Effector memory CD4-positive, alpha-beta T cell (primary cell): ENCODE measurements around the gene SHROOM3.

Source experiments
- DNase-seq, 3 donors: peaks; one replicate each; pipeline ENCODE4 v3.0.0-alpha.2; 2020
- H3K27ac ChIP-seq: 2 replicates; pipeline ENCODE4 v1.7.0; 2013; ENCODE audit warnings: mild to moderate bottlenecking, low read length, moderate library complexity; ENCODE audit not compliant: insufficient read depth, poor library complexity, severe bottlenecking
- H3K27me3 ChIP-seq: replicated peaks from 2 replicates; pipeline ENCODE4 v1.7.0; 2013; ENCODE audit warnings: mild to moderate bottlenecking, low read length; ENCODE audit not compliant: insufficient read depth, control insufficient read depth, poor library complexity, severe bottlenecking
- H3K36me3 ChIP-seq: 2 replicates; pipeline ENCODE4 v1.7.0; 2013; ENCODE audit warnings: mild to moderate bottlenecking, low read length, moderate library complexity; ENCODE audit not compliant: control insufficient read depth, insufficient read depth
- H3K4me1 ChIP-seq: 2 replicates; pipeline ENCODE4 v1.7.0; 2013; ENCODE audit warnings: low read length, mild to moderate bottlenecking; ENCODE audit not compliant: control insufficient read depth, insufficient read depth, poor library complexity, severe bottlenecking
- H3K4me3 ChIP-seq: 2 replicates; pipeline ENCODE4 v1.7.0; 2013; ENCODE audit warnings: low read length, low read depth, mild to moderate bottlenecking; ENCODE audit not compliant: insufficient read depth, poor library complexity, severe bottlenecking
- H3K9me3 ChIP-seq: 2 replicates; pipeline ENCODE4 v1.7.0; 2013; ENCODE audit warnings: mild to moderate bottlenecking, low read length, moderate library complexity; ENCODE audit not compliant: control insufficient read depth

The SHROOM3 gene

DNA sequence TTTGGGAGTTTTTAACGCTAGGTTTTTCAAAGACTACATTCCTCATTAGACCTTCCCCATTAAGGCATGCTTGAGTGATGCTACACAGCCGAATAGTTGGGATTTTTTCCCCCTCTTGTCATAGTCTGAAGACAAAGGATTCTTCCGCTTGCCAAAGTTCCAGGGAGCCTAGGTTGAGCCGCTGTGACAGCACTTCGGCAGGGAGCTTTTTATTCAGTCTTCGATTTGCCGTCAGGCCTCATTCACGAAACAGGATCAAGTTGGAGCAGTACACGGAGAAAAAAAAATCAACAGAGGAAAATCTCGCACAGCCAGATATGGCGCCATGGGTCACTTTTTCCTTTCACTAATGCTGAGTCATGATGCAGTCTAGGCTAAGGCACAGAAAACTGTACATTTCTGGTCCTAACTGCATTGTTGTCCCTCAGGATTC is 24.3 kb downstream of the SHROOM3 start:
- Histone ChIP-seq H3K4me3 (no peak overlapping the region), H3K27ac (no peak overlapping the region), H3K9me3 (no peaks in the 10 kb centered on the region), H3K36me3 (no peaks in the 10 kb centered on the region), H3K4me1 (no peaks in the 10 kb centered on the region), H3K27me3 (no peaks in the 10 kb centered on the region)
- no peak for DNase-seq

GRCh38 chr4:76463568-76463967 is 28.5 kb downstream of the SHROOM3 start:
- Histone ChIP-seq H3K27me3 (no peaks in the 10 kb centered on the region), H3K4me3 (no peak overlapping the region), H3K27ac (no peak overlapping the region), H3K9me3 (no peaks in the 10 kb centered on the region), H3K36me3 (no peaks in the 10 kb centered on the region), H3K4me1 (no peaks in the 10 kb centered on the region)
- no peak for DNase-seq

DNA sequence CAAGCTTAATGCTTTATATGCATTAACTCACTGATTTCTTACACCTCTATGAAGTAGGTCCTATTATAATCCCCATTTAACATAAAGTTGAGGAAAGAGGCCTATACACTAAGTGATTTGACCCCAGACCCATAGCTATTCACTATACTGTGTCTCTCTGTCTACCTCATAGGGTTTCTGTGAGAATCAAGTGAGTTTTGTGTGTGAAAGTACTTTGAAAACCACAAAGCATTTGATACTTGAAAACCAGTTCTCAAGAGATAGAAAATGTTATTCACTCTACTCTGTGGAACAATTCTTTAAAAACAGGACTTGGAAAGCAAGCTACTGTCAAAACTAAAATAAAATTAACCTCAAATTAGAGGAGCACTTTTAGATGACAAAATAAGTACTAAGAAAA is 35.0 kb downstream of the SHROOM3 start:
- DNase-seq: no peak
- Histone ChIP-seq H3K4me1 (no peaks in the 10 kb centered on the region), H3K27ac (no peak overlapping the region), H3K4me3 (no peak overlapping the region), H3K36me3 (no peaks in the 10 kb centered on the region), H3K27me3 (no peaks in the 10 kb centered on the region), H3K9me3 (no peaks in the 10 kb centered on the region)

GRCh38 chr4:76470532-76470931 is 35.5 kb downstream of the SHROOM3 start:
- no peak overlapping the region for H3K27ac ChIP-seq
- no peak overlapping the region for H3K4me3 ChIP-seq
- H3K36me3 ChIP-seq: no peaks in the 10 kb centered on the region
- no peaks in the 10 kb centered on the region for H3K9me3 ChIP-seq
- H3K27me3 ChIP-seq: peaks cover 2% of the 10 kb centered on the region
- no peak for DNase-seq
- H3K4me1 ChIP-seq: no peaks in the 10 kb centered on the region

DNA sequence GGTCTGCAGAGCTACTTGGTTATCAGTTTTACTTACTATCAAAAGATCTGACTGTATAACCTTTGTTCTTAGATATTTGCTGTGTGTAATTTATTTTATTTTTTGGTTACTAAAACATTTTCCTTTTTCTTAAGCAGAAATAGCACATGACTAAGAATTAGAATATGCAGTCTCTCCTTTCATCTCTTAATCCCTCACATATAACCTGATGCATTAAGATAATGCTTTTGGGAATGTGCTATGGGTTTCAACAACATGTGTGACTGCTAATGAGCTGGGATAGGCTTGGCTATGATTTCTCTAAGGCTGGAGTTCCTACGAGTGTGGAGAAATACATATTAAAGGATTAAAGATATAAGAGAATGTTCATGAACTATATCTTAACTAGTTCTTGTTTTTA is 41.5 kb downstream of the SHROOM3 start:
- H3K27ac ChIP-seq: no peak overlapping the region
- H3K9me3 ChIP-seq: no peaks in the 10 kb centered on the region
- peaks cover 4% of the 10 kb centered on the region for H3K27me3 ChIP-seq
- no peaks in the 10 kb centered on the region for H3K36me3 ChIP-seq
- H3K4me3 ChIP-seq: no peak overlapping the region
- no peaks in the 10 kb centered on the region for H3K4me1 ChIP-seq
- DNase-seq: no peak

- H3K27me3 ChIP-seq: no peaks in the 10 kb centered on the region
Measured at GRCh38 chr4:76484654-76485053, 49.6 kb downstream of the SHROOM3 start.

DNA sequence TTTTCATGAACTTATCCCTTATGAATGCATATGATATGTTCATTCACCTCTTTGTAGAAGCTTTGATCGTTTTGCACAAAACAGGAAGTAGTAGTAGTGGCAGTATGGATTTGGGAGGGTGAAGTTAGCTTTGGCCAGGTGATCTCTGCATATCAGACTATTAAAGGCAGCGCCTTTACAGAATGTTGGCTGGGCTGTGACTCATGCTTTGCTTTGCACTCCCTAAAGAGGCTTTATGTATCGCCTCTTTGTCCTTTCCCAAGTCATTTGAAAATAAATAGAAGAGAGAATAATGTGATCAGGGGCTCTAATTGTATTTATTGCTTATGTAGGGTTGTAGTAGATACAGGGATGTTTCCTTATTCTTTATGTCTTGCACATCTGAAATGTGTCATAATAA is 50.4 kb downstream of the SHROOM3 start:
- DNase-seq: no peak
- Histone ChIP-seq H3K9me3 (no peaks in the 10 kb centered on the region), H3K36me3 (no peaks in the 10 kb centered on the region), H3K27ac (no peak overlapping the region), H3K27me3 (no peaks in the 10 kb centered on the region), H3K4me3 (no peak overlapping the region), H3K4me1 (no peaks in the 10 kb centered on the region)

More at GRCh38 chr4:76484654-76485053, 49.6 kb downstream of the SHROOM3 start:
- no peak overlapping the region for H3K27ac ChIP-seq
- H3K9me3 ChIP-seq: no peaks in the 10 kb centered on the region
- no peaks in the 10 kb centered on the region for H3K4me1 ChIP-seq
- no peaks in the 10 kb centered on the region for H3K36me3 ChIP-seq
- H3K4me3 ChIP-seq: no peak overlapping the region
- DNase-seq: no peak

DNA sequence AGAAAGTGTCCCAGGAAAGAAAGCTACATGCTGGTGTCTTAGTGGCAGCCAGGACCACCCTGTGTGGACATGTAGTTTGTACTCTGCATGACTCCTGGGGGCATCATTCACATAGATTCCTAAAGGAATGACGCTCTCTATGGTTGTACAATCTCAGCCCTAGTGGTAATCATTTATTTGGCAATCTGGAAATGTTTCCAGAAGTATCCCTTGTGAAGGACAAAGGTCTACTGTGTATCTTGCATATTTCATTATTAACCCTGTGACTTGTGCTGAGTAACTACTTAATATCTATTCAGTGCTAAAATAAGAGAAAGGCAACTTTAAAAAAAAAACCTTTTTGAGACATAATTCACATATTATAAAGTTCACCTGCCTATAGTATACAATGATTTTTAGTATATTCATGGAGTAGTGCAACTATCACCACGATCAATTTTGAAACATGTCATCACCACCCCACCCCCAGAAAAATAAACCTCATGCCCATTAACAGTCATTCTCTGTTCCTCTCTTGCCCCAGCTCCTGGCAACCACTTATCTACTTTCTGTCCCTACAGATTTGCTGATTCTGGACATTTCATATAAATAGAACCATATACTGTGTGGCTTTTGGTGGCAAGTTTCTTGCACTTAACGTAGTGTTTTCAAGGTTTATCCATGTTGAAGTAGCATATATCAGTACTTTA is 51.7 kb downstream of the SHROOM3 start:
- Histone ChIP-seq H3K27me3 (no peaks in the 10 kb centered on the region), H3K9me3 (no peaks in the 10 kb centered on the region), H3K27ac (no peak overlapping the region), H3K4me1 (no peaks in the 10 kb centered on the region), H3K4me3 (no peak overlapping the region), H3K36me3 (no peaks in the 10 kb centered on the region)
- no peak for DNase-seq

DNA sequence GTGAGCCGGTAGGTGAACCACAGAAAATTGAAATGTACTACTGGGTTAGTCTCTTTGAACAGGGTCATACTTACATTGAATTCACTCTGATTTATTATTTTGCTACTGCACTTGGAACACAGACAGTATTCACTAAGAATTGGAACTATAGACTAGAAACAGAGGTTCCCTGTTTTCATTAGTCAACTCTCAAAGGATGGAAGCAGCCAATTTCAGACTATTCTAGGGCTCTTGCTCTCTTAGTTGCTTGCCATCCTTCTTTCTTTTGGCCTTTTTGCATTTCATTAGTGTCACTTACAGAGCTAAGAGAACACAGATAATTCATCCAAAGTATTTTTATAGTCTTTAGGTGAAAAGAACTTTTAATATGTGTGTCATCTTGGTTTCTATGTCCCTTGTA is 52.6 kb downstream of the SHROOM3 start:
- no peak for DNase-seq
- no peaks in the 10 kb centered on the region for H3K9me3 ChIP-seq
- no peaks in the 10 kb centered on the region for H3K27me3 ChIP-seq
- H3K4me3 ChIP-seq: no peak overlapping the region
- no peak overlapping the region for H3K27ac ChIP-seq
- no peaks in the 10 kb centered on the region for H3K36me3 ChIP-seq
- H3K4me1 ChIP-seq: no peaks in the 10 kb centered on the region

GRCh38 chr4:76488455-76488854 is 53.4 kb downstream of the SHROOM3 start:
- DNase-seq: no peak
- Histone ChIP-seq H3K4me1 (no peaks in the 10 kb centered on the region), H3K27me3 (no peaks in the 10 kb centered on the region), H3K36me3 (no peaks in the 10 kb centered on the region), H3K27ac (no peak overlapping the region), H3K9me3 (no peaks in the 10 kb centered on the region), H3K4me3 (no peak overlapping the region)
